GM23338 (cell line): Measurements from ENCODE around the gene KRT7. TPM values are rescaled to one million over a fixed set of nuclear protein-coding genes. Genes with fewer than 3 reads are reported as not detected.

Experiments used
- ATAC-seq: fragments of 200-7000 bp; cut with Tn5 transposase; 3 replicates; pipeline ENCODE4 v1.9.1; 2020
- DNase-seq: peaks from one replicate; pipeline ENCODE4 v3.0.0-alpha.2; 2015; ENCODE audit warnings: low spot score
- H2AFZ ChIP-seq: fragments of 200-600 bp; sonication (generic); 2 replicates; pipeline ENCODE4 v1.8.0; 2016; ENCODE audit warnings: antibody characterized with exemption, mild to moderate bottlenecking, moderate library complexity
- H3F3A ChIP-seq: fragments of 200-600 bp; sonication (generic); replicated peaks from 2 replicates; pipeline ENCODE4 v1.8.0; 2017; ENCODE audit warnings: antibody characterized with exemption, mixed run types, low read depth
- H3K27ac ChIP-seq: fragments of 200-600 bp; sonication (generic); 2 replicates; pipeline ENCODE4 v1.6.1; 2016; ENCODE audit warnings: low read depth
- H3K27me3 ChIP-seq: fragments of 200-600 bp; sonication (generic); 2 replicates; pipeline ENCODE4 v1.8.0; 2016; ENCODE audit warnings: mild to moderate bottlenecking, mixed run types, moderate library complexity; ENCODE audit not compliant: insufficient read depth
- H3K36me3 ChIP-seq: fragments of 200-600 bp; sonication (generic); 2 replicates; pipeline ENCODE4 v1.8.0; 2016; ENCODE audit warnings: mild to moderate bottlenecking; ENCODE audit not compliant: insufficient read depth
- H3K4me1 ChIP-seq: fragments of 200-600 bp; sonication (generic); 2 replicates; pipeline ENCODE4 v1.8.0; 2016; ENCODE audit warnings: mild to moderate bottlenecking, moderate library complexity; ENCODE audit not compliant: insufficient read depth
- H3K4me2 ChIP-seq: fragments of 200-600 bp; sonication (generic); 2 replicates; pipeline ENCODE4 v1.7.1; 2017; ENCODE audit warnings: mixed run types
- H3K4me3 ChIP-seq: fragments of 200-600 bp; sonication (generic); 2 replicates; pipeline ENCODE4 v1.6.1; 2016; ENCODE audit warnings: mixed run types
- H3K79me2 ChIP-seq: fragments of 200-600 bp; sonication (generic); replicated peaks from 2 replicates; pipeline ENCODE4 v1.8.0; 2017; ENCODE audit warnings: mild to moderate bottlenecking; ENCODE audit not compliant: insufficient read depth
- H3K9me2 ChIP-seq: fragments of 200-600 bp; sonication (generic); 2 replicates; pipeline ENCODE4 v1.8.0; 2017; ENCODE audit not compliant: insufficient read depth
- H4K20me1 ChIP-seq: fragments of 200-600 bp; sonication (generic); replicated peaks from 2 replicates; pipeline ENCODE4 v1.8.0; 2017; ENCODE audit warnings: mild to moderate bottlenecking; ENCODE audit not compliant: insufficient read depth
- H3K27ac Mint-ChIP-seq: 2 replicates; pipeline ENCODE4 v1.8.0; 2020; ENCODE audit warnings: inconsistent platforms, mild to moderate bottlenecking, moderate library complexity, mixed read lengths
- H3K27me3 Mint-ChIP-seq: 3 replicates; pipeline ENCODE4 v1.8.0; 2022; ENCODE audit warnings: low read depth, mild to moderate bottlenecking, moderate library complexity, mixed read lengths, inconsistent platforms; ENCODE audit not compliant: insufficient read depth, poor library complexity
- H3K36me3 Mint-ChIP-seq: 3 replicates; pipeline ENCODE4 v1.8.0; 2021; ENCODE audit warnings: low read depth, mild to moderate bottlenecking, inconsistent platforms, moderate library complexity, mixed read lengths
- H3K4me1 Mint-ChIP-seq: 3 replicates; pipeline ENCODE4 v1.8.0; 2020; ENCODE audit warnings: mild to moderate bottlenecking, inconsistent platforms, mixed read lengths
- H3K4me3 Mint-ChIP-seq: 3 replicates; pipeline ENCODE4 v1.8.0; 2021; ENCODE audit warnings: moderate library complexity, mild to moderate bottlenecking, inconsistent platforms, mixed read lengths
- H3K9me3 Mint-ChIP-seq: 3 replicates; pipeline ENCODE4 v1.8.0; 2020; ENCODE audit warnings: moderate library complexity, mild to moderate bottlenecking, inconsistent platforms, mixed read lengths
- EZH2 ChIP-seq: fragments of 200-600 bp; sonication (generic); IDR thresholded peaks from one replicate; pipeline ENCODE4 v1.8.0; 2017; ENCODE audit warnings: antibody characterized with exemption, mild to moderate bottlenecking, low read depth; ENCODE audit not compliant: unreplicated experiment
- EZH2phosphoT487 ChIP-seq: fragments of 200-600 bp; sonication (generic); IDR thresholded peaks from one replicate; pipeline ENCODE4 v1.8.1; 2018; ENCODE audit warnings: antibody characterized with exemption; ENCODE audit not compliant: unreplicated experiment
- NANOG ChIP-seq: IDR thresholded peaks from 2 replicates; pipeline ENCODE4 v1.6.1; 2016; ENCODE audit warnings: antibody characterized with exemption, borderline replicate concordance
- REST ChIP-seq: IDR thresholded peaks from one replicate; pipeline ENCODE4 v1.6.1; 2018; ENCODE audit warnings: antibody characterized with exemption; ENCODE audit not compliant: unreplicated experiment
- ZNF462 ChIP-seq: fragments of 250-450 bp; sonication (Bioruptor Pico); IDR thresholded peaks from 2 replicates; pipeline ENCODE4 v1.5.0; 2020; ENCODE audit warnings: mild to moderate bottlenecking, moderate library complexity
- polyA plus RNA-seq: library from polyadenylated mRNA; unstranded; fragments of >200 nt; fragmentation: Nextera tagmentation; extraction: Ambion mirVana; gene quantifications from 2 replicates; pipeline ENCODE4 v1.2.1, GENCODE V29; 2016
- total RNA-seq: library from RNA; depleted of rRNA; stranded (reverse); fragments of >200 nt; shearing (Covaris generic); gene quantifications from 2 replicates; pipeline ENCODE4 v1.2.3, GENCODE V29; 2014

Gene KRT7
- total and polyA plus RNA-seq, 2 experiments from 2014 or later, result 6.5 to 9.4 TPM

GRCh38 chr12:52209321-52209720, 23.7 kb upstream of the KRT7 start (continued):
- TF ChIP-seq ZNF462 (CRISPR knock-in tag) (no peak), EZH2phosphoT487 (no peak)

GRCh38 chr12:52210186-52210924, 22.7 kb upstream of the KRT7 start:
- H3K27me3 Mint-ChIP-seq, result peaks cover 11% of the 10 kb centered on the region
- no peaks in the 10 kb centered on the region for H3F3A ChIP-seq
- H3K9me3 Mint-ChIP-seq, result no peaks in the 10 kb centered on the region; the same call in 2 of the 3 replicates
- H3K4me3 ChIP-seq, result no peak overlapping the region
- H3K27ac Mint-ChIP-seq, result no peak overlapping the region
- H2AFZ ChIP-seq, result no peak overlapping the region
- TF ChIP-seq REST, result no peak
- TF ChIP-seq NANOG, result no peak
- TF ChIP-seq EZH2, result no peak
- H3K4me1 ChIP-seq, result no peaks in the 10 kb centered on the region
- ATAC-seq (no peak), DNase-seq (no peak)
- H3K4me3 Mint-ChIP-seq, result no peak overlapping the region
- H3K9me2 ChIP-seq, result no peaks in the 10 kb centered on the region
- no peaks in the 10 kb centered on the region for H3K79me2 ChIP-seq
- H3K27me3 ChIP-seq, result no peaks in the 10 kb centered on the region
- H3K4me2 ChIP-seq, result no peak overlapping the region
- H3K36me3 ChIP-seq, result no peaks in the 10 kb centered on the region
- H3K4me1 Mint-ChIP-seq, result peaks cover 2% of the 10 kb centered on the region; the same call in 2 of the 3 replicates
- H3K36me3 Mint-ChIP-seq, result no peaks in the 10 kb centered on the region
- no peaks in the 10 kb centered on the region for H4K20me1 ChIP-seq
- no peak overlapping the region for H3K27ac ChIP-seq
